SK-N-MC (cell line): Measurements from ENCODE around the gene SSPN.

Experiments used
- EZH2 ChIP-seq: fragments of 200-600 bp; sonication (generic); IDR thresholded peaks from one replicate; pipeline ENCODE4 v1.6.1; 2017; ENCODE audit warnings: antibody characterized with exemption
- POLR2AphosphoS5 ChIP-seq: IDR thresholded peaks from 2 replicates; pipeline ENCODE4 v1.6.1; 2012; ENCODE audit warnings: mild to moderate bottlenecking, low read depth, low read length, borderline replicate concordance

DNA sequence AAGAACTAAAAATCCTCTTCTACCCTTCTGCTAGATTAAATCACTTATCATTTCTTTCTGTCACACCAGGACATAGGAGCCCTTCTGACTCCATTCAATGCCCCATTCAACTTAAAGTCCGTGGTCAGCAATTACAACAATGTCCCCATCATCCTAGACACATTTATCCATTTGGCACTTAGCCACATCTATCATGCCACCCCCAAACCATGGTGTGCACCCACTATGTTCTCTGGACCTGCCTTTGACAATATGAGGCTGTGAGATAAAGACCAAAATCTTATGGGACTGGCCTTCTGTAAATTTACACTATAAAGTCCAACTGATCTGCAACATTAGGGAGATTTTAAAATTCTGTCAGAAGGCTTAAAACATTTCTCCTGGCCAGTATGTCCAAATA lies 104.4 kb downstream of the SSPN start:
- TF ChIP-seq EZH2 (no peak), POLR2AphosphoS5 (no peak)
